ENCODE measurements around the gene GPR108. TPM values are rescaled to one million over a fixed set of nuclear protein-coding genes. Genes with fewer than 3 reads are reported as not detected.
"Not testable (repeated sequence)": the region's sequence is repeated elsewhere in the genome, so short reads cannot be mapped to it uniquely, and the experiment has no call there.

Gene GPR108
- 10 to 100 TPM; 57.1 to 80.0 (median 66.9) TPM for total RNA-seq

DNA sequence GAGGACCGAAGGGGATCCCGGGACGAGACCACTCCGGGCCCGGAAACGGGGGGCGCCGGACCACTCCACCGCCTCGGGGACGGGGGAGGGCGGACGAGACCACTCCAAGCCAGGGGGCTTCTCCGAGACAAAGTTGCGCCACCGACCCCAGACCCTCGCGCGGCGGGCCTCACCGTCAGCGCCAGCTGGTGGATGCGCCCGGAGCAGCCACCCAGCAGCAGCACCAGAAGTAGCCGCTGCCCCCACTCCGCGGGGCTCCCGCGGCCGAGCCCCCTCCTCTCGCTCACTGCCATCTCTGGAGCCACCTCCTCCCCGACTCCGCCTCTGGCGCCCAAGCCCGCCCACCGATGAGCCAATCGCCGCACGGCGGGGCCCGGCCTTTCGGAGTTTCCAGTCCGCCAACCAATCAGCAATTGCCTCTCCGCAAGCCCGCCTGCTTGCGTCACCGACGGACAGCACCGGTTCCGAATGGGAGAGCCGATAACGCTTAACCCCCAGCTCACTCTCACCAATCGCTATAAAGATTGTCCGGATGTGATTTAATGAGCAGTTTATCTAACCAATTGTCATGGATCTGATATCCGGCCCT is at the start of gene GPR108:
GPR108 (minus strand) TSS at position 297 of the 589 bp plus-strand sequence; CDS start at position 293, 4 bp downstream.
- peak; percentile 100 for DNase-seq (ENCODE audit: low spot score in 2 of 2)
- TF ChIP-seq, protein P1, sequence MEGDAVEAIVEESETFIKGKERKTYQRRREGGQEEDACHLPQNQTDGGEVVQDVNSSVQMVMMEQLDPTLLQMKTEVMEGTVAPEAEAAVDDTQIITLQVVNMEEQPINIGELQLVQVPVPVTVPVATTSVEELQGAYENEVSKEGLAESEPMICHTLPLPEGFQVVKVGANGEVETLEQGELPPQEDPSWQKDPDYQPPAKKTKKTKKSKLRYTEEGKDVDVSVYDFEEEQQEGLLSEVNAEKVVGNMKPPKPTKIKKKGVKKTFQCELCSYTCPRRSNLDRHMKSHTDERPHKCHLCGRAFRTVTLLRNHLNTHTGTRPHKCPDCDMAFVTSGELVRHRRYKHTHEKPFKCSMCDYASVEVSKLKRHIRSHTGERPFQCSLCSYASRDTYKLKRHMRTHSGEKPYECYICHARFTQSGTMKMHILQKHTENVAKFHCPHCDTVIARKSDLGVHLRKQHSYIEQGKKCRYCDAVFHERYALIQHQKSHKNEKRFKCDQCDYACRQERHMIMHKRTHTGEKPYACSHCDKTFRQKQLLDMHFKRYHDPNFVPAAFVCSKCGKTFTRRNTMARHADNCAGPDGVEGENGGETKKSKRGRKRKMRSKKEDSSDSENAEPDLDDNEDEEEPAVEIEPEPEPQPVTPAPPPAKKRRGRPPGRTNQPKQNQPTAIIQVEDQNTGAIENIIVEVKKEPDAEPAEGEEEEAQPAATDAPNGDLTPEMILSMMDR (IDR thresholded peaks at IDR 0.05): no peak
- TF ChIP-seq POLR2A (IDR thresholded peaks at IDR 0.05): no peak
- peak within 1 kb of the TSS; percentile 79 for H3K4me3 ChIP-seq (ENCODE audit: low read depth, poor library complexity, severe bottlenecking)
- 0 to 1% methylated on average over 43 to 44 of the region's 55 CpGs for WGBS, 2 donors
- intact Hi-C loops (cut with DNase I; ENCODE audit: low total_unique reads): no loop called here

DNA sequence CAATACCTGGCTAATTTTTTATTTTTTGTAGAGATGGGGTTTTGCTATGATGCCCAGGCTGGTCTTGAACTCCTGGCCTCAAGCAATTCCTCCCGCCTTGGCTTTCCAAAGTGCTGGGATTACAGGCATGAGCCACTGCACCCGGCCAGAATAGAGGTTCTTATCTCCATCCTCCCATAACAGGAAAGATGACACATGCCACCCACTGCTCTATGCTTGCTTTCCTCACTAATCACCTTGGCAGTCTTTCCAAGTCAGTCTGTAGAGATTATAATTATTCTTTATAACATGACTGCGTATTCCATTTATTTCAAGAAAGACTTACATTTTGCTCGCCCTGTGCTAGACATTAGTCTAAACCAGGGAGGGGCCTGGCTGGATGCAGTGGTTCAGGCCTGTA is 41.8 kb upstream of the GPR108 start:
- TF ChIP-seq, protein P1 (IDR thresholded peaks at IDR 0.05): no peak
- TF ChIP-seq POLR2A (IDR thresholded peaks at IDR 0.05): no peak
- H3K4me3 ChIP-seq (ENCODE audit: low read depth, poor library complexity, severe bottlenecking): no peak overlapping the region
- WGBS, 2 donors: 58 to 64% methylated on average over 4 of the region's 4 CpGs
- no peak for DNase-seq (ENCODE audit: low spot score in 2 of 2)
- intact Hi-C loops (cut with DNase I; ENCODE audit: low total_unique reads): no loop called here

DNA sequence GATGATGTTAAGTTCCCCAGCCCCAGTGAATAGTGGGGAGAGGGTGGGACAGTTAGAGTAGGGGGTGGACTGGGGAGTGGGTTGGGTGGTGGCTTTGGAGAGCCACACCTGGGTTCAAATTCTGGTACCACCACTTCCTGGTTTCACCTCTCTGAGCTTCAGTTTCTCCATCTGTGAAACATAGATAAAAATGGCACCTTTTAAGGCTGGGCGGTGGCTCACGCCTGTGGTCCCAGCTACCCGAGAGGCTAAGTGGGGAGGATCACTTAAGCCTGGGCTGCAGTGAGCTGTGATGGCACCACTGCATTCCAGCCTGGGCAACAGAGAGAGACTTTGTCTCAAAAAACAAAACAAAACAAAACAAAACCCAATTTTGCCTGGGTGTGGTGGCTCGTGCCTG is 41.0 kb upstream of the GPR108 start:
- WGBS, 2 donors: 68 to 71% methylated on average over 4 of the region's 4 CpGs
- intact Hi-C loops (cut with DNase I; ENCODE audit: low total_unique reads): no loop called here
- DNase-seq (ENCODE audit: low spot score in 2 of 2): no peak
- TF ChIP-seq, protein P1 (IDR thresholded peaks at IDR 0.05): no peak
- TF ChIP-seq POLR2A (IDR thresholded peaks at IDR 0.05): no peak
- H3K4me3 ChIP-seq (ENCODE audit: low read depth, poor library complexity, severe bottlenecking): no peak overlapping the region

DNA sequence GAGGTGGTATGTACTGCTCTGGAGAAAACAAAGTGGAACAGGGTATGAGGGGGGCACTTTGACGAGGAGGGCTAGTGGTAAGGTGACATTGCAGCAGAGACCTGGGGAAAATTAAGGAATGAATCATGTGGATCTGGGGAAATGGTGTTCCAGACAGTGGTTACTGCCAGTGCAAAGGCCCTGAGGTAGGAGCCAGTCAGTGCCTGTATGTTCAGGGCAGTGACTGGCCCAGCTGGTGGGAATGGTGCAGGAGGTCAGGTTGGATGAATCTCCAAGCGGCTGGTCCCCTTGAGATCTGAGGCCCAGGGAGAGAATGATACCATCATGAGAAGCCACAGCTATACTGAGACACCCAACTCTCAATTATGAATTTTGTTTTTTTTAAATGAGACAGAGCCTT is 40.1 kb upstream of the GPR108 start:
- no peak for DNase-seq (ENCODE audit: low spot score in 2 of 2)
- TF ChIP-seq, protein P1 (IDR thresholded peaks at IDR 0.05): no peak
- TF ChIP-seq POLR2A (IDR thresholded peaks at IDR 0.05): no peak
- no peak overlapping the region for H3K4me3 ChIP-seq (ENCODE audit: low read depth, poor library complexity, severe bottlenecking)
- intact Hi-C loops (cut with DNase I; ENCODE audit: low total_unique reads): no loop called here
- 94 to 95% methylated on average over 2 of the region's 2 CpGs for WGBS, 2 donors

DNA sequence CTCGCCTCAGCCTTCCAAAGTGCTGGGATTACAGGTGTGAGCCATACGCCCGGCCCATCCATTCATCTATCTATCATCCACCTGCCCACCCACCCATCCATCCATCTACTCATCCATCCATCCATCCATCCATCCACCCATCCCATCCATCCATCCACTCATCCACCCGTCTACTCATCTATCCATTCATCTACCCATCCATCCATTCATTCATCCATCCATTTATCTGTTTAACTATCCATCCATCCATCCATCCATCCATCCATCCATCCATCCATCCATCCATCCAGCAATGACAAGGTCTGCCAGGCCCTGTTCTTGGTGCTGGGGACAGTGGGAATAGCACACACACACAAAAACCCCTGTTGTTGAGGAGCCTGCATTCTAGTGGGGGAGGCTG is 39.6 kb upstream of the GPR108 start:
- H3K4me3 ChIP-seq (ENCODE audit: low read depth, poor library complexity, severe bottlenecking): no peak overlapping the region
- 85 to 97% methylated on average over 4 of the region's 4 CpGs for WGBS, 2 donors
- intact Hi-C loops (cut with DNase I; ENCODE audit: low total_unique reads): no loop called here
- no peak for TF ChIP-seq POLR2A (IDR thresholded peaks at IDR 0.05)
- TF ChIP-seq, protein P1 (IDR thresholded peaks at IDR 0.05): no peak
- no peak for DNase-seq (ENCODE audit: low spot score in 2 of 2)

DNA sequence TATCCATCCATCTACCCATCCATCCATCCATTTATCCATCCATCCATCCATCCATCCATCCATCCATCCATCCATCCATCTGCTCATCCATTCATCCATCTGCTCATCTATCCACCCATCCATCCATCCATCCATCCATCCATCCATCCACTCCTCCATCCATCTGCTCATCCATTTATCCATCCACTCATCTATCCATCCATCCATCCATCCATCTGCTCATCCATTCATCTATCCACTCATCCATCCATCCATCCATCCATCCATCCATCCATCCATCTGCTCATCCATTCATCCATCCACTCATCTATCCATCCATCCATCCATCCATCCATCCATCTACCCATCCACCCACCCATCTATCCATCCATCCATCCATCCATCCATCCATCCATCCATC is 38.7 kb upstream of the GPR108 start:
- intact Hi-C loops (cut with DNase I; ENCODE audit: low total_unique reads): not testable (repeated sequence)

More for the DNA sequence above, 38.7 kb upstream of the GPR108 start:
- not testable (repeated sequence) for H3K4me3 ChIP-seq (ENCODE audit: low read depth, poor library complexity, severe bottlenecking); DNase-seq (ENCODE audit: low spot score in 2 of 2)
